T47D (cell line): Measurements from ENCODE around the gene DMBX1.

Source experiments
- DNase-seq, 2 experiments: peaks; one replicate each; pipeline versions ENCODE4 v3.0.0 to v3.0.0-alpha.2; 2011 to 2012; ENCODE audit warnings: low read depth in 1 of 2, low spot score in 1 of 2
- JUND ChIP-seq: IDR thresholded peaks from 2 replicates; pipeline ENCODE4 v1.6.1; 2012; ENCODE audit warnings: low read depth
- in situ Hi-C: cut with HindIII; loops from 2 replicates; pipeline ENCODE4 v1.10.0; 2016; ENCODE audit warnings: low sequenced_read_pairs, low pct_unique_long_range_greater_than_20kb

Gene DMBX1

GRCh38 chr1:46464915-46465314, 24.7 kb upstream of the DMBX1 start:
- no peak for DNase-seq
- no peak for TF ChIP-seq JUND
- in situ Hi-C loops: no loop called here

- no peak for TF ChIP-seq JUND
- DNase-seq: no peak
- in situ Hi-C loops: no loop called here
These were observed 23.6 kb upstream of the DMBX1 start for GRCh38 chr1:46465981-46466476.

GRCh38 chr1:46466477-46467182, 23.0 kb upstream of the DMBX1 start:
- TF ChIP-seq JUND: no peak
- DNase-seq: no peak
- in situ Hi-C loops: no loop called here

- in situ Hi-C loops: no loop called here
- no peak for TF ChIP-seq JUND
- DNase-seq: no peak
These were observed 22.5 kb upstream of the DMBX1 start for GRCh38 chr1:46467183-46467504.

DNA sequence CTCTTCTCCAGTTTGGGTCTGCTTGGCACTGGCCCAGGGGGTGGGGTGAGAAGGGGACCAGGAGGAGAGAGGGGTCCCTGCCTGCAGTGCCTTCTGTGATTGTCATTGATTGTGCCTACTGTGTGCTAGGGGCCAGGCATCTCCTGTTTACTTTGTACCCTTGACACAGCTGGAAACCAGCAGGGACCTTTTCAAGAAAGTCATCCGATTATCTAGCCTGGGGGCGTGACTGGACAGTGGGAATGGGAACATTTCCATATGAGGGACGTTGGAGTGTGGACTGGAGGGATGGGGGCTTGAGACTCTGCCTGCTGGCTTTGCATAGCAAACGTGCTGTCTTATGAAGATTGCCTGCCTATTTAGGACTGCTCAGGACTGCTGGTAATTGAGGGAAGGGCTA, 19.8 kb upstream of the DMBX1 start:
- in situ Hi-C loops: no loop called here

DNA sequence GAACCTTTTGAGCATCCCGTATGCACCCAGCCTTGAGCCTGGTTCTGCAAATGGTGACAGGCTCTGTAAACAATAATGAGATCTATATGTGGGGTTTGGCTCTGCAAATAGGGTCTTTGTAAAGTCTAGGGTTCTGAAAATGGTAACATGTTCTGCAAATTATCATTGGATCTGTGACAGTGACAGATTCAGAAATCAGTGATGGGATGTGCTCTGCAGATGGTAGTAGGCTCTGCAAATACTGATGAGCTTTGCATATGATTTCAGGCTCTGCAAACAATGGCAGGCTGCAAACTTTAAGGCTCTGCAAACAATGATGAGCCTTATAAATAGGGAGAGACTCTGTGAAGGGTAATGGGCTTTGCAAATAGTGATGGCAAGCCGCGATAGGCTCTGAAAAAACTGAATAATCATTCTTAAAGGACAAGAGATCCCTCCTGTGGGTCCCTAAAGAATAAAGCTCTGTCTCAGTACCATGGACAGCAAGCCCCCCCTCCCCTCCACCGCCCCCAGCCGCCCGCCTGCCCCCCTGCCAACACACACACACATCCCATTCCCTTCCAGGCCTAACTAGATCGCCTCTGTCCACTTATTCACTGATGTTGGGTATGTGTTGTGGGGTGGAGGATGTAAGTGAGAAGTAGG, 17.7 kb upstream of the DMBX1 start:
- no peak for TF ChIP-seq JUND
- in situ Hi-C loops: no loop called here

More for the DNA sequence above, 19.8 kb upstream of the DMBX1 start:
- no peak for TF ChIP-seq JUND
- DNase-seq: no peak

GRCh38 chr1:46472498-46473181, 17.0 kb upstream of the DMBX1 start:
- in situ Hi-C loops: no loop called here

More for the DNA sequence above, 17.7 kb upstream of the DMBX1 start:
- no peak for DNase-seq

DNA sequence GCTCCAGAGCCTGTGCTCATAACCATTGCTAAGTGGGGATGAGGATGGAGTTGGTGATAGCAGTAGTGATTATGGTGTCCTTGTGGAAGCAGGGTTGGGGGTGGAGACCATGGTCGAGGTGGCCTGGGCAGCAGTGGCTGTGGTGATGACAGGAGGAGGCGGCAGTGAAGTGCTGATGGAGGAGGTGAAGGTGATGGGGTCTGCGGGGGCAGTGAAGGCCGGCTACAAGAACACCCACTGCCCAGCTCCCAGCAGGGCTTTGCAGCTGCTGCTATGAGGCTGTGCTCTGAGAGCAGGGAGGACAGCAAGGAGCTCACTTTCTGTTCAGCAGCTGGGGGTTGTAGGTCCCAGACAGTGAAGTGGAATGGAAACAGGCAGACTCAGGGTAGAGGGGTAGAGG, 15.6 kb upstream of the DMBX1 start:
- TF ChIP-seq JUND: no peak
- no peak for DNase-seq
- in situ Hi-C loops: no loop called here

More at GRCh38 chr1:46472498-46473181, 17.0 kb upstream of the DMBX1 start:
- DNase-seq: no peak
- no peak for TF ChIP-seq JUND

- TF ChIP-seq JUND: no peak
- no peak for DNase-seq
- in situ Hi-C loops: no loop called here
These were observed 15.1 kb upstream of the DMBX1 start for GRCh38 chr1:46474570-46474969.

DNA sequence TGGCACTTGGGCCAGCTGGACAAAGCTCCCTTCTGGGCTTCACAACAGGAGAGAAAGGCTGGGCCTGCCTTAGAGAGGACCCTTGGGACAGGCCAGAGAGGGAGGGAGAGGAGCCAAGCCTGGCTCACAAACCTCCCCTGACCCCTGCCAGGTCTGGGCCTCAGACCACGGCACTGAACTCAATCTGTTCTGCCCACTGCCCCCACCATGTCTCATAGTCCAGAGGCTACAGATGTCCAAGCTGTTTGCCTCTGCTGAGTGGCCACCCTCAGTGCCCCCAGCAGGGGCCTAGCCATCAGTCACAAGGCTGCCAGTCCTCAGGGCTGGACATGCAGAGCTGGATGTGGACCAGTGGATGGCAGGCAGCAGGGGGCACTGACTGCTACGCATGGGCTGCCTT, 13.0 kb upstream of the DMBX1 start:
- TF ChIP-seq JUND: no peak
- no peak for DNase-seq
- in situ Hi-C loops: no loop called here

GRCh38 chr1:46477153-46477929, 12.3 kb upstream of the DMBX1 start:
- DNase-seq: peak; percentile 68 to 85
- in situ Hi-C loops: no loop called here

GRCh38 chr1:46478721-46479485, 10.7 kb upstream of the DMBX1 start:
- DNase-seq: no peak
- in situ Hi-C loops: no loop called here
- no peak for TF ChIP-seq JUND

More at GRCh38 chr1:46477153-46477929, 12.3 kb upstream of the DMBX1 start:
- TF ChIP-seq JUND: no peak
